Liver (tissue), 3 donors: Measurements from ENCODE around the gene MEG3.

Experiments
- EGR1 ChIP-seq, 2 donors: IDR thresholded peaks; 2 replicates each; pipeline ENCODE4 v1.6.1; 2016 to 2018; ENCODE audit warnings: antibody characterized with exemption in 2 of 2, low read depth in 2 of 2
- FOXA2 ChIP-seq: IDR thresholded peaks from 2 replicates; pipeline ENCODE4 v1.6.1; 2016; ENCODE audit warnings: antibody characterized with exemption
- GABPA ChIP-seq, 2 donors: IDR thresholded peaks in 1 of 2; conservative IDR thresholded peaks in 1 of 2; 2 replicates each; pipeline ENCODE4 v1.6.1; 2016; ENCODE audit warnings: antibody characterized with exemption in 2 of 2, mild to moderate bottlenecking in 1 of 2, moderate library complexity in 1 of 2
- HNF4G ChIP-seq: IDR thresholded peaks from 2 replicates; pipeline ENCODE4 v1.6.1; 2016; ENCODE audit warnings: antibody characterized with exemption
- JUND ChIP-seq, 2 donors: IDR thresholded peaks; 2 replicates each; pipeline ENCODE4 v1.6.1; 2016; ENCODE audit warnings: antibody characterized with exemption in 2 of 2
- RAD21 ChIP-seq, 2 donors: IDR thresholded peaks; 2 replicates each; pipeline ENCODE4 v1.6.1; 2016; ENCODE audit warnings: antibody characterized with exemption in 2 of 2, mild to moderate bottlenecking in 2 of 2
- SP1 ChIP-seq: IDR thresholded peaks from 2 replicates; pipeline ENCODE4 v1.6.1; 2018; ENCODE audit warnings: antibody characterized with exemption, mild to moderate bottlenecking
- TAF1 ChIP-seq: conservative IDR thresholded peaks from 2 replicates; pipeline ENCODE4 v1.6.1; 2016; ENCODE audit warnings: antibody characterized with exemption, mild to moderate bottlenecking
- YY1 ChIP-seq: IDR thresholded peaks from 2 replicates; pipeline ENCODE4 v1.6.1; 2016; ENCODE audit warnings: antibody characterized with exemption, mild to moderate bottlenecking
- TF ChIP-seq, protein P1 (sequence below): IDR thresholded peaks from 2 replicates; pipeline ENCODE4 v1.6.1; 2016; ENCODE audit warnings: antibody characterized with exemption
- TF ChIP-seq, protein P2 (sequence below): fragments of 150-350 bp; IDR thresholded peaks from 2 replicates; pipeline ENCODE4 v1.5.1; 2017; ENCODE audit warnings: improper control_type of control experiment, low read depth, low read length; ENCODE audit not compliant: missing input control
- TF ChIP-seq, protein P3 (sequence below): IDR thresholded peaks from 2 replicates; pipeline ENCODE4 v1.6.1; 2016; ENCODE audit warnings: antibody characterized with exemption
- TF ChIP-seq, protein P4 (sequence below): IDR thresholded peaks from 2 replicates; pipeline ENCODE4 v1.6.1; 2016; ENCODE audit warnings: antibody characterized with exemption
- TF ChIP-seq, protein P5 (sequence below): IDR thresholded peaks from 2 replicates; pipeline ENCODE4 v1.6.1; 2016; ENCODE audit warnings: antibody characterized with exemption, mild to moderate bottlenecking
- donor health status: healthy.
- donor health status: healthy.

DNA sequence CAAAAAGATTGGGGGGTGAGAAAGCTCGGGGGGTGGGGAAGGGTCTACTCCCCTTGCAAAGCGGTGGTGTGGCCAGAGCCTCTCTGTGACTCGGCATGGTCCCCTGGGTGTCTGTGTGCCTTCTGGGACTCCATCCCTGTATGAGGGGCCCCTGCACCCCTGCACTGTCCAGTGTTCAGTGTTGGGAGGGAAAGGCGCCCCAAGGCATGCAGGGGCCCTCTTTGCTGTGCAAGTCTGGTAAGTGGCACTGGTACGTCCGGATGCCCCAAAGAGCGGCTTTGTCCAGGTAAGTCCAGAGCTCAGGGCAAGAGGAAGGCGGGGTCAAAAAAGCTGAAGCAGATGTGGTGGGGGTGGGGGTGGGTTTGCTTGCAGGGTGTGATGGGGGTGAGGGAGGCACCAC is 53.9 kb downstream of the MEG3 start:
- TF ChIP-seq, protein P1, sequence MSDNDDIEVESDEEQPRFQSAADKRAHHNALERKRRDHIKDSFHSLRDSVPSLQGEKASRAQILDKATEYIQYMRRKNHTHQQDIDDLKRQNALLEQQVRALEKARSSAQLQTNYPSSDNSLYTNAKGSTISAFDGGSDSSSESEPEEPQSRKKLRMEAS: no peak
- TF ChIP-seq, protein P2, sequence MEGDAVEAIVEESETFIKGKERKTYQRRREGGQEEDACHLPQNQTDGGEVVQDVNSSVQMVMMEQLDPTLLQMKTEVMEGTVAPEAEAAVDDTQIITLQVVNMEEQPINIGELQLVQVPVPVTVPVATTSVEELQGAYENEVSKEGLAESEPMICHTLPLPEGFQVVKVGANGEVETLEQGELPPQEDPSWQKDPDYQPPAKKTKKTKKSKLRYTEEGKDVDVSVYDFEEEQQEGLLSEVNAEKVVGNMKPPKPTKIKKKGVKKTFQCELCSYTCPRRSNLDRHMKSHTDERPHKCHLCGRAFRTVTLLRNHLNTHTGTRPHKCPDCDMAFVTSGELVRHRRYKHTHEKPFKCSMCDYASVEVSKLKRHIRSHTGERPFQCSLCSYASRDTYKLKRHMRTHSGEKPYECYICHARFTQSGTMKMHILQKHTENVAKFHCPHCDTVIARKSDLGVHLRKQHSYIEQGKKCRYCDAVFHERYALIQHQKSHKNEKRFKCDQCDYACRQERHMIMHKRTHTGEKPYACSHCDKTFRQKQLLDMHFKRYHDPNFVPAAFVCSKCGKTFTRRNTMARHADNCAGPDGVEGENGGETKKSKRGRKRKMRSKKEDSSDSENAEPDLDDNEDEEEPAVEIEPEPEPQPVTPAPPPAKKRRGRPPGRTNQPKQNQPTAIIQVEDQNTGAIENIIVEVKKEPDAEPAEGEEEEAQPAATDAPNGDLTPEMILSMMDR: no peak
- TF ChIP-seq YY1 (no peak), TAF1 (no peak), RAD21 (IDR thresholded peaks at IDR 0.05) (no peak), FOXA2 (no peak), GABPA (IDR thresholded peaks at IDR 0.05 in 1 of 2, conservative IDR thresholded peaks at IDR 0.05 in 1 of 2) (no peak), JUND (IDR thresholded peaks at IDR 0.05) (no peak), HNF4G (no peak), SP1 (no peak), EGR1 (IDR thresholded peaks at IDR 0.05; ENCODE audit: low read depth in 2 of 2) (no peak)
- TF ChIP-seq, protein P3, sequence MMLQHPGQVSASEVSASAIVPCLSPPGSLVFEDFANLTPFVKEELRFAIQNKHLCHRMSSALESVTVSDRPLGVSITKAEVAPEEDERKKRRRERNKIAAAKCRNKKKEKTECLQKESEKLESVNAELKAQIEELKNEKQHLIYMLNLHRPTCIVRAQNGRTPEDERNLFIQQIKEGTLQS: no peak
- TF ChIP-seq, protein P4, sequence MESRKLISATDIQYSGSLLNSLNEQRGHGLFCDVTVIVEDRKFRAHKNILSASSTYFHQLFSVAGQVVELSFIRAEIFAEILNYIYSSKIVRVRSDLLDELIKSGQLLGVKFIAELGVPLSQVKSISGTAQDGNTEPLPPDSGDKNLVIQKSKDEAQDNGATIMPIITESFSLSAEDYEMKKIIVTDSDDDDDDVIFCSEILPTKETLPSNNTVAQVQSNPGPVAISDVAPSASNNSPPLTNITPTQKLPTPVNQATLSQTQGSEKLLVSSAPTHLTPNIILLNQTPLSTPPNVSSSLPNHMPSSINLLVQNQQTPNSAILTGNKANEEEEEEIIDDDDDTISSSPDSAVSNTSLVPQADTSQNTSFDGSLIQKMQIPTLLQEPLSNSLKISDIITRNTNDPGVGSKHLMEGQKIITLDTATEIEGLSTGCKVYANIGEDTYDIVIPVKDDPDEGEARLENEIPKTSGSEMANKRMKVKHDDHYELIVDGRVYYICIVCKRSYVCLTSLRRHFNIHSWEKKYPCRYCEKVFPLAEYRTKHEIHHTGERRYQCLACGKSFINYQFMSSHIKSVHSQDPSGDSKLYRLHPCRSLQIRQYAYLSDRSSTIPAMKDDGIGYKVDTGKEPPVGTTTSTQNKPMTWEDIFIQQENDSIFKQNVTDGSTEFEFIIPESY: no peak
- TF ChIP-seq, protein P5, sequence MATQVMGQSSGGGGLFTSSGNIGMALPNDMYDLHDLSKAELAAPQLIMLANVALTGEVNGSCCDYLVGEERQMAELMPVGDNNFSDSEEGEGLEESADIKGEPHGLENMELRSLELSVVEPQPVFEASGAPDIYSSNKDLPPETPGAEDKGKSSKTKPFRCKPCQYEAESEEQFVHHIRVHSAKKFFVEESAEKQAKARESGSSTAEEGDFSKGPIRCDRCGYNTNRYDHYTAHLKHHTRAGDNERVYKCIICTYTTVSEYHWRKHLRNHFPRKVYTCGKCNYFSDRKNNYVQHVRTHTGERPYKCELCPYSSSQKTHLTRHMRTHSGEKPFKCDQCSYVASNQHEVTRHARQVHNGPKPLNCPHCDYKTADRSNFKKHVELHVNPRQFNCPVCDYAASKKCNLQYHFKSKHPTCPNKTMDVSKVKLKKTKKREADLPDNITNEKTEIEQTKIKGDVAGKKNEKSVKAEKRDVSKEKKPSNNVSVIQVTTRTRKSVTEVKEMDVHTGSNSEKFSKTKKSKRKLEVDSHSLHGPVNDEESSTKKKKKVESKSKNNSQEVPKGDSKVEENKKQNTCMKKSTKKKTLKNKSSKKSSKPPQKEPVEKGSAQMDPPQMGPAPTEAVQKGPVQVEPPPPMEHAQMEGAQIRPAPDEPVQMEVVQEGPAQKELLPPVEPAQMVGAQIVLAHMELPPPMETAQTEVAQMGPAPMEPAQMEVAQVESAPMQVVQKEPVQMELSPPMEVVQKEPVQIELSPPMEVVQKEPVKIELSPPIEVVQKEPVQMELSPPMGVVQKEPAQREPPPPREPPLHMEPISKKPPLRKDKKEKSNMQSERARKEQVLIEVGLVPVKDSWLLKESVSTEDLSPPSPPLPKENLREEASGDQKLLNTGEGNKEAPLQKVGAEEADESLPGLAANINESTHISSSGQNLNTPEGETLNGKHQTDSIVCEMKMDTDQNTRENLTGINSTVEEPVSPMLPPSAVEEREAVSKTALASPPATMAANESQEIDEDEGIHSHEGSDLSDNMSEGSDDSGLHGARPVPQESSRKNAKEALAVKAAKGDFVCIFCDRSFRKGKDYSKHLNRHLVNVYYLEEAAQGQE: no peak
